Measurements from ENCODE around the gene PLEKHA4.

DNA sequence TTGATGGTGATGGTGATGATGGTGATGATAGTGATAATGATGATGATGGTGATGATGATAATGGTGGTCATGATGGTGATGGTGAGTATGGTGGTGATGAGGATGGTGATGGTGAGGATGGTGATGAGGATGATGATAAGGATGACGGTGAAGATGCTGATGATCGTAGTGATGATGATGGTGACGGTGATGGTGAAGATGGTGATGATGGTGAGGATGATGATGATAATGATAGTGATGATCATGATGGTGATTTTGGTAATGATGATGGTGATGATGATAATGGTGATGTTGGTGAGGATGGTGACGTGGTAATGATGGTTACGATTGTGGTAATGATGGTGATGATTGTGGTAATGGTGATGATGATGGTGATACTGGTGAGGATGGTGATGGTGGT is 46.8 kb downstream of the PLEKHA4 start:
- TF ChIP-seq EZH2phosphoT487 (IDR thresholded peaks at IDR 0.05; ENCODE audit: borderline replicate concordance, low read depth, low read length) = no peak
- TF ChIP-seq, protein P1, sequence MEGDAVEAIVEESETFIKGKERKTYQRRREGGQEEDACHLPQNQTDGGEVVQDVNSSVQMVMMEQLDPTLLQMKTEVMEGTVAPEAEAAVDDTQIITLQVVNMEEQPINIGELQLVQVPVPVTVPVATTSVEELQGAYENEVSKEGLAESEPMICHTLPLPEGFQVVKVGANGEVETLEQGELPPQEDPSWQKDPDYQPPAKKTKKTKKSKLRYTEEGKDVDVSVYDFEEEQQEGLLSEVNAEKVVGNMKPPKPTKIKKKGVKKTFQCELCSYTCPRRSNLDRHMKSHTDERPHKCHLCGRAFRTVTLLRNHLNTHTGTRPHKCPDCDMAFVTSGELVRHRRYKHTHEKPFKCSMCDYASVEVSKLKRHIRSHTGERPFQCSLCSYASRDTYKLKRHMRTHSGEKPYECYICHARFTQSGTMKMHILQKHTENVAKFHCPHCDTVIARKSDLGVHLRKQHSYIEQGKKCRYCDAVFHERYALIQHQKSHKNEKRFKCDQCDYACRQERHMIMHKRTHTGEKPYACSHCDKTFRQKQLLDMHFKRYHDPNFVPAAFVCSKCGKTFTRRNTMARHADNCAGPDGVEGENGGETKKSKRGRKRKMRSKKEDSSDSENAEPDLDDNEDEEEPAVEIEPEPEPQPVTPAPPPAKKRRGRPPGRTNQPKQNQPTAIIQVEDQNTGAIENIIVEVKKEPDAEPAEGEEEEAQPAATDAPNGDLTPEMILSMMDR (conservative IDR thresholded peaks at IDR 0.05; ENCODE audit: low read length) = no peak

Measured in OCI-LY7 (cell line).